Measurements from ENCODE around the gene PPP2R5C.

The PPP2R5C gene

DNA sequence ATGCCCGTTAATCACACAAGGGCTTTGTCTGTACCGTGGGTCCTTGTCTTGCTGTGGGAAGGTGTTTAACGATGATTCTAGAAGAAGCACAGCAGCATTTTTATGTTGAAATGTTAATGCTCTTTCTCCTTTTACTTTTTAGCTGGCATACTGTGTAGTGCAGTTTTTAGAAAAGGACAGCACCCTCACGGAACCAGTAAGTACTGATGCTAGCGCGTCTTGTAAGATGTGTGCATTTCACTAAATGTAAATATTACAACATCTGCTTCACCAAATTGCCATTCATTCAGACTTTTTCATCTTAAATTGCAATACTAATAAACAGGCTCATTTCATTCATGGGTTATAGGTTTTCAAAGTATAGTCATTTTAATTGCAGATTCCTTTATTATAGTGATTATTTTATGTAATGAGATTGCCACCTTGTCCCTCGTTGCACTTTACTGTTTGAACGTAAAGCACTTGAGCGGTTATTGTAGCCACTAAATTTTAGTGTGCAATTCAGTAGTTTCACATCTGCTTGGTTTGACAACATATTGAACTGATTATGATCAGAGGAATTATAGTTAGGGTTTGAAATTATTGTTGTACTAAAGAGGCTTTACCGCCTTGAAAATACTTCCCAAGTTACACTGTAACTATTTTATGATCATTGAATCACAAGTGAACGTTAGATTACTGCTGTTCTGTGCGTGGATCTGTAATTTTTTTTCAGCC, 133.0 kb downstream of the PPP2R5C start:
- DNase-seq, result no peak

DNA sequence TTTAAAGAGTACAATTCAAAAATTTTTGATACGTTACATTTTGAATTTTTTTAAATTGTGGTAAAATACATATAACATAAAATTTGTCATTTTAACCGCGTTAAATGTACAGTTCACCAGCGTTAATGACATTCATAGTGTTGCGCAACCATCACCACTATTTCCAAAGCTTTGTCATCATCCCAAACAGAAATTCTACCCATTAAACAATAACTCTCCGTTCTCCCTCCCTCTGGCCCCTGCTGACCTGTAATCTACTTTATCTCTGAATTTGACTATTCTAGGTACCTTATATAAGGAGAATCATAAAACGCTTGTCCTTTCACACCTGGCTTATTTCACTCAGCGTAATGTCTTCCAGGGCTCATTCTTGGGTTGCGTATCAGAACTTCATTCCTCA, 133.7 kb downstream of the PPP2R5C start:
- DNase-seq, result no peak

DNA sequence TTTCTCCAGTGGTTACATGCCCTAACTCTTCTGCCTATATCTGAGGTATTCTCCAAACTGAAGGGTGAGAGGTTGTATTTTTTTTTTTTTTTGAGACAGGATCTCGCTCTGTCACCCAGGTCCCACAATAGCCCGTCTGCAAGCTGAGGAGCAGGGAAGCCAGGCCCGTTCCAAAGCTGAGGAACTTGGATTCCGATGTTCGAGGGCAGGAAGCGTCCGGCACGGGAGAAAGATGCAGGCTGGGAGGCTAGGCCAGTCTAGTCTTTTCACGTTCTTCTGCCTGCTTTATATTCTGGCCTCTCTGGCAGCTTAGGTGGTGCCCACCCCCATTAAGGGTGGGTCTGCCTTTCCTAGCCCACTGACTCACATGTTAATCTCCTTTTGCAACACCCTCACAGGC, 135.8 kb downstream of the PPP2R5C start:
- no peak for DNase-seq

DNA sequence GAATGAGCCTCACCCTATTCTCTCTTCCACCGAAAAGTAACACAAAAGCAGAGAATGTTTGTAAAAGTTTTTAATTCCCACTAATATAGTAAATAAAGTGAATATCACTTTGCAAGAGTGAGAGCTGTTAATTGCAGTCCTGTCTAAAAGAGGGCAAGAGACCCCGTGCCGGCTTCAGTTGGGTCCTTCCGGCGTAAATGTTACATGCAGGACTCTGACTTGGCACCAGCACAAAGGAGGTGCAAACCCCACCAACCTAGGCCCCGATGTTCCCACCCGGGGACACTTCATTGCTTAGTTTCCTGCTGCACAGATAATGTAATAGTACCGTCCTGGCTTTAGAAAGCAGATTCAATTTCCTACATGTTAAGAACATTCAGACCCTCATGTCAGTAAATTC, 136.9 kb downstream of the PPP2R5C start:
- no peak for DNase-seq

DNA sequence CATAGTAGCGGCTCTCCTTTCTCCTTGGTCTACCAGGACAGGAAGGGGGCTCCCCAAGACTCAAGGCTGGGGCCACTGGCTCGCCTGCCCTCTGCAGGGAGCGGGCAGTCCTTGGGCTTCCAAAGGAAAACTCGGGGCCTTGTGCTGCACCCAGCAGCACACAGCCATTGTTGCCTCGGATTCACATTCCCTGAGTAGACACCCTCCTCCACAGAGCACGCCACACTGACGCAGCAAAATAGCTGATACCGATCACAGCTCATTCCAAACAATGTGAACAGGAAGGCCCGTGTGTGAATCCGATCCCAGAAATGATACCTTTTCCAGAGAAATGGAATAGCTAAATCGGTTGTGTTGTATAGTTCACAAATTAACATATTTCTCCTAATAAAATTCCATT, 137.8 kb downstream of the PPP2R5C start:
- no peak for DNase-seq

DNA sequence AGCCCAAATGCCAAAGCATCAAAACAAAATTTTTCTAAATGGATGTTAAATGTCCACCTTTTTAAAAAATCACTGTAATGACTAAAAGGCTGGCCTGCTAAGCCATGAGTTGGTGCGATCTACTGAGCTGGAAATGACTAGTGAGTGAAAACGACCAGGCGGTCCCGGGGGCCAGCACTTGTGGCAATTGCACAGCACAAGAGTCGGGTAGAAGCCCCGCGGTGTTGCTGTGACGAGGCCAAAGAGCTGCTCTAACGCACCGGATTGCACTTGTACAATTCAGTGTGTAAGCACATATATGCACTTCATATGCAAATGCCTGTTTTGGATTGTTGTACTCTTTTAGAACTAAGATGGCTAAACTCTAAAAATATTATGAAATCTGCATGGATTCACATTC, 138.7 kb downstream of the PPP2R5C start:
- DNase-seq, result no peak

DNA sequence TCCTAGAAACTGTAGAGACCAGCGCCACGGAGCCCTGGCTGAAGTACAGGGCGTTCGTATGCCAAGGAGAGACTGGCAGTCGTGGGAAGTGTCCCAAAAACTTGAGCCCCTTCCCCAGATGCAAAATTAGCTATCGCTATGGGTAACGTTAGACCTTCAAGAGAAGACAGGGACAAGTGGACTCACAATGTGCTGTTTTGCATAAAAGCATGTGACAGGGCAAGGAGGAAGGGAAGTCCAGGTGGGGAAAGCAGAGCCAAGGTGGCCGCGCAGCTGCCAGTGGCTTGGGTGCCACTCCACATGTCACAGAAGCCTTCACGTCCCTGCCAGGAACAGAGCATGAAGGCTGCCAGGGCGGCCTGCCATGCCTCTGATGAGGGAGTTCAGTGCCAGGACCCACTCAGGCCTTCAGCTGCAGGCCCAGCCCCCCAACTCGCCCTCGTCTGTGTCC, 141.6 kb downstream of the PPP2R5C start:
- DNase-seq, result no peak

DNA sequence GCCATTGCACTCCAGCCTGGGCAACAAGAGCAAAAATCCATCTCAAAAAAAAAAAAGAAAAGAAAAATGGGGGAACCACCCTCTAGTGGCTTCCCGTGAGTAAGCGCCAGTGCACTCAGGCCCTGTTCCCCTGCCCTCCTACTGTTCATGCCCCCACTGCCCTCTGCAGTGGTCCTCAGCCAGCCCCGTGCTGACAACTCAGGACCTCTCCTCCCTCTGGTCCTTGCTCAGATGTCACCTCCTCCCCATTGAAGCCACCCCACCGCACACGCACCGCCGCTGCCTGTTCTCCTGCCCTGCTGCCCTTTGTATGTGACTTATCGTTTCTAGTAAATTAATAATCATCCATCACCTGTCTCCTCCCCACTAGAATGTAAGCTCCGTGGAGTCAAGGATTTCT, 144.1 kb downstream of the PPP2R5C start:
- DNase-seq, result no peak

DNA sequence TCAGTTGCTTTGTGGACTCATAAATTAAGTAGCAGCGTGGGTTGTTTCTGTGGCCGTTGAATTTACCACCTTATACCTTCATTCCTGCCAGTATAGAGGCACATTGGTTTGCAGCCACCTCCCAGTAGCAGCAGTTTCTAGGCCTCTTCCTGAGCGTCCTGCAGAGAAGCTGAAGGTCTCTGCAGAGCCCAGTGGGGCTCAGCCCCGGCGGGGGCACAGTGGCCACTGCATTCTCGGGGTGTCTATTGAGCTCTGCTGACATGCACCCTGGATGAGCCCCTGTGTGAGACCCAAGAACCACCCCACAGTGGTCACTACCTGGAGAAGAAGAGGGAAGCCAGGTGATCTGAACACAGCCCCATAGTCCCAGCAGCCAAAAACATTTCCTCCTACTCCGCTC, 145.1 kb downstream of the PPP2R5C start:
- no peak for DNase-seq

DNA sequence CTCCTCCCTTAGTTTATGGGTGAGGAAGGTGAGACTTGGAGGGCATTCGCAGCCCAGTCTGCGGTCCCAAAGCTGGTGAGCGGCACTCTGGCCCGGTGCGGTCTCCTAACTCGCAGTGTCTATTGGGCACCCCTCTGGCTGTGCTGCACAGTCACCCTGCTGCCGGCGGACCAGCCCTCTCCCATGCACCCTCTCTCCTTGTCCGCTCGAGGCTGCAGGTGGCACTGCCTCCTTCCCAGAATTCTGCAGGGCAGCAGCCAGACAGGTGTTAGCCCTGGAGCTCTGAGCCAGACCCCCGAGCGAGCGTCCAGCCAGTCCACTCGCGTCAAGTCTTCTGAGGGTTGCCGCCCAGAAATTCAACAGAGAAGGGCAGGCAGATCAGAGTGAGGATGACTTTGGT, 146.1 kb downstream of the PPP2R5C start:
- DNase-seq, result no peak

DNA sequence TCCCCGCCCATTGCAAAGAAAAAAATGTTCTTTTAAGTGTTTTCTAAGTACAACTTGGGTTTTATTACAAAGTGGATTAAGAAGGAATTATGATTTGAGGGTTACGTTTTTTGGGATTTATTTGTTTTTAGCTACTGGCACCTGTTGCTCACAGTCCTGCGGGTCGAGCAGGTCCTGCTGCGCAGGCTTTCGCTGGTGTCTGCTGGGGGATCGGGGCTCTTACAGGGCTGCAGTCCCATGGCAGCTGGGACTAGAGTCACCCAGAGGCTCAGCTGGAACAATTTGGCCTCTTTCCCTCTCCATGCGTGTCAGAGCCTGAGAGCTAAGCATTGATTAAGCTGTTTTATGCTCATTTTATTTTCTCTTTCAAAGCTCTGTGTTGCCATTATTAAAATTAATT, 147.3 kb downstream of the PPP2R5C start:
- DNase-seq, result no peak

DNA sequence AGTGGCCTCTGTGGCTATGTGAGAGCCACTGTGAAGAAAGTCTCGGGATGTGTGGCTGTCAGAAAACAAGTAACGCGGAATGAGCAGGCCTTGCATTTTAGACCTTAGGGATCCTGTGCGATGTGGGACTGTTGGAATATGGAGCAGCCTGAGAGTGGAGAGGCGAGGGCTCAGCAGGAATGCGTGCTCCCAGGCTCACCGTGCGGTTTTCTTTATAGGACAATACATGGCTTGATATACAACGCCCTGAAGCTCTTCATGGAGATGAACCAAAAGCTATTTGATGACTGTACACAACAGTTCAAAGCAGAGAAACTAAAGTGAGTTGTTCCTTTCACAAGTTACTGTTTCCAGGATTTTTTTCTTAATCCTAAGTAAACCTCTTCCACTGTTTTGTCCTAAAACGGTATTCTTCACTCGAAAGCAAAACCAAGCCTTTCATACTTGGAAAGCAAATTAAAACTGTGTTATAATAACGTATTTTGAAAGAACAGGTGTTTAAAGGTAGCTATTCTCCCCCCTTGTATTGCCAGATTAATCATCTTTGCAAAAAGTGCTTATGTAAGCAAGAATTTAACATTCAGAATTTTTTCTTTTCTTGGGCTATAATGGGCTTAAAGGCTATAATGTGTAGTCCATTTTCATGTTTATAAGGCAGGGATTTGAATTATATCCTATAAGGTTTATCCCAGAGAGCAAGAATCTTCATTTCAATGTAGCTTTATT, 148.0 kb downstream of the PPP2R5C start:
- no peak for DNase-seq

DNA sequence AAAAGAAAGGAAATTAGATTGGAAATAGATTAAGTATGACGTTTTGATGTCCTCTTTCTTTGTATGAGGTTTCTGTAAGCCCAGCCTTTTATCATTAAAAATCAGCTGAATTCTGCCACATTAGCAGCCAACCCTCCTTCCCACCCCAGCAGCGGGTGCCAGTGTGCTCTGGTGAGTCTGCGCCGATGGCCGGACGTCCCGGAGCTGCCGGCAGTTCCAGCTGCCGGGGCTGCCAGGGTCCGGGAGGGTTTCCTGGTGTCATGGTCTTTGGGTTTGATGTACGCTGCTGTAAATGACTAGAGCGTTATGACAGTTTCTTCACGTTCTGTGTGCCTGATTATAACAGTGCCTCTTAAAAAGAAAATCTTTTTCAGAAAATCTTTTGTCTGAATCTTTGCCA, 151.3 kb downstream of the PPP2R5C start:
- no peak for DNase-seq

DNA sequence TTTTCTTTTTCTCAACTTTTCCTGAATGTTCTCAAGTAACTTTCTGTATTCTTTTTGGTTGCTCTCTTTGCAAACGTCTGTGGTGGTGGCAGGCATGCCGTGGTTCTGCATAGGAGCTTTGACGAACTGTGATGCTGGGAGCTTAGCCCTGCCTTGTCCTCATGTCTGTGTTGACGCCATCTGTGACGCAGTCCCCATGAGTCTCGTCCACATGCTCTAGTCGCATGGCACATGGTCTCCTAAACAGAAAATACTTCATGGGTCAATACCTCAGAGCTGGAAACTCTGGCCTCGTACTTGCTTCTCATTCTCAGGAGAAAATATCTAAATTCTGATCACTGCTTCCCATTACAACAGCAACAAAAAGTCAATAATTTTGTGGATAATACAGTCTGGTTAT, 152.6 kb downstream of the PPP2R5C start:
- DNase-seq, result no peak

DNA sequence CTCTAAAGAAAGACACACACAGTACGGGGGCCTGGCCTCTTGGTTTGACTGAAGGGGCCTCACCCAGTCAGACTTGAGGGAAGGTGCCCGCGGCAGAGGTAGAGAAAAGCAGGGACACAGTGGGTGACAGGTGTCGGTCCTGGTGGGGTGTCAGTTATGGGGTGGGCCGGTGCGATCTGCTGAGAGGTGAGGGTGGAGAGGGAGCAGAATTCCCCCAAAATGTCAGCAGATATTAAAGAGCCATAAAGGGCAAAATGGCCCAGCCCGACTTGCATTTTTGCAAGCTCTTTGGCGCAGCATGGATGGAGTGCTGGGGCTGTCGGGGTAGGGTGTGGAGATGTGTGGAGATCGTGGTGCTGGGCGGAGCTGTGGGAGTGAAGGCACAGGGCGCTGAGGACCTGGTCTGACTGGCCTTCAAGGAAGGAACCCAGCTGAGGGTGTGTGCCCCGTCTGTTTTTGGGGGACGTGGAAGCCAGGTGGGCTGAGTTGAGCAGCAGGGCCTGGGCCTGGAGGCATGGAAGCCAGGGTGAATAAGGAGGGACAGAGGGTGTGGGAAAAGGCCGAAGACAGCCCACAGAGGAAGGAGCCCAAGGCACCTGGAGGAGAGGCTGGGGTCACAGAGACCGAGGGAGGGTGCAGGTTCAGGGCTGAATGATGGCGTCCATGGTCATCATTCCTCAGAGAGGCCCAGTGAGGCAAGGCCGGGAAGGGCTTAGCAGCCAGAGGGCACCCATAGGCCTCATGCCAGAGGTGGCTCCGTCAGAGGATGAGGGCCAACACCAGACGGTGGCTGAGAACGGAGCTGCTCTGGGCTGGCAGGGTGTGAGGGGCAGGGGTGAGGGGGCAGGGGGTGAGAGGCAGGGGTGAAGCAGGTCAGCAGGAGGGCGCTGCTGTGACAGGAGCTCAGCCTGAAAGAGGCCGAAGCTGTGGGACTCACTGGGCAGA, 154.6 kb downstream of the PPP2R5C start:
- DNase-seq, result no peak

DNA sequence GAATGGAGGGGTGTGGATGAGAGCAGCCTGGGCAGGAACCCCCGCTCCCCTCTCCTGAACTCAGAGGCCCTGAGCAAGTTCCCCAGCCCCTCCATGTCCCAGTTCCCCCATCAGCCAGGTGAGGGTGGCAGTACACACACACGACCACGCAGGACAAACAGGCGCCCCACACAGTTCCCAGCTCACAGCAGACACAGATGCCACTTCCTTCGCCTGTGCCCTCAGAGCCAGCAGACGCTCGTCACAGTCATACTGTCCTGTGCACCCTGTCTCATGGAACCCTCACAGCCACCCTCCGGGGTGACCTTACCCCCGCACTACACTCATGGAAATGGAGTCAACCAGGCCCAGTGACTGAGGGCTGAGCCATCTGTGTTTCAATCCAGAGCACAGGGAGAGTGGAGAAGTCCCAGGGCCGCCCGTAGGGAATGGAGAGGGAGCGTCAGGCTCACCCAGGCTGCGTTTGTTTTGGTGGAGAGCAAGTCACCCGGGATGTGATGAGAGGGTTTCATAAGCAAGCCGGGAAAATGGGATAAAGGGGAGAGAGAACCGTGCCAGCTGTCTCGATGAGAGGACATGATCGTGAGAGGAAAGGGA, 155.4 kb downstream of the PPP2R5C start:
- no peak for DNase-seq

DNA sequence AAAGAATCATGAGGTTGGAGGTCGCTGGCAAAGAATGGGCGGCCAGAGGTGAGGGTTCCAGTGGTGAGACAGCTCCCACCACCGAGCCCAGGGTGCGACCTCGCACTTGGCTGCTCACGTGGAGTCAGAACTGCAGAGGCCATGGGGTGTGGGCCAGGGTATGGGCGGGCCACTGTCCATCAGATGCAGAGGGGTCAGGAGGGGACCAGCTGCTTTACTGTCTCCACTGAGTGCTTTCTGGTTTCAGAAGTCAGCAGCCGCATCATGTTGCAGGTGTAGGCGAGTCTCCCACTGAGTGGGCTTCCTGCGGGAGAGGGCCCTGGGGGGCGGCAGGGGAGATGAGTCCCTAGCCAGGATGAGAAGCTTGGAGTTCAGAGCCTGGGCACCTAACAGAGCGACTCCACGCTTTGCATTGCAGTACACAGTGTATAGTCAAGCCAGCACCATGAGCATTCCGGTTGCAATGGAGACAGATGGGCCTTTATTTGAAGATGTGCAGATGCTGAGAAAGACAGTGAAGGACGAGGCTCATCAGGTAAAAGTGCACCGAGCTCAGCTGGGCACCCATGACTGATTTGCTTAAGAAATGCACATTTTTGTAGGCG, 156.0 kb downstream of the PPP2R5C start:
- DNase-seq, result no peak

DNA sequence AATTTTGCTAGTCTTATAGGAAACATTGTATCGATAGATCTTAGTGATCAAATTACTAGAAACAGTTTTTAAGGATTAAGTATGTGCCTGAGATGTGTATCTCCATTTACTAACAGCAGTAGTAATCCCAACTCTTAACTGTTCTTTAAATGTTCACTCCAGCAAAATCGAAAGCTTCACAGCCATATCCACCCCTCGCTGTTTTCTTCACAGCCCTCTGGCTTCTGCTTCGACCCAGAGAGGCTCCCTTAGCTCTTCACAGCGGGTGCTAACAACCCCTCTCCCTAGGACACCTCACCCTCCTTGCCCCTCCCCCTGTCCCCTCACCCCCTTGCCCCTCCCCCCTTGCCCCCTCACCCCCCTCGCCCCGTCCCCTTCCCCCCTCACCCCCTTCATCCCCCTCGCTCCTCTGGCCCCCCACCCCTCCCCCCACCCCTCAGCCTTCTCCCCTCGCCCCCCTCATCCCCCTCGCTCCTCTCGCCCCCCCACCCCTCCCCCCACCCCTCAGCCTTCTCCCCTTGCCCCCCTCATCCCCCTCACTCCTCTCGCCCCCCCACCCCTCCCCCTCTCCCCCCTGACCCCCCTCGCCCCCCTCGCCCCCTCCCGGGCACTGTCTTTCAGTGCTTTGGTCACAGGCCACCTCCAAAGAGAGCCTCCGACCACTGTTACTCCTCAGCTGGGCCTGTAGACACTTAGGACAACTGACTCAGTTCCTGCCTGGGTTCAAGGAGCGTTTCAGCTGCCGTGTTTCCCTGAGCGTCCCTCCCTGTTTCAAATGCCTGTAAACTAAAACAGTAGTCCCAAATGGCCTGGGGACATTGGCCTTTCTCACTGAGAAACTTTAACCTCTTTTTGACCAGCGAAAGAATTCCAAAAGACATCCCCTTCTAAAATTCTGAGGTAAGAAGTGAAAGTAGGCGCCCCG, 156.8 kb downstream of the PPP2R5C start:
- no peak for DNase-seq

DNA sequence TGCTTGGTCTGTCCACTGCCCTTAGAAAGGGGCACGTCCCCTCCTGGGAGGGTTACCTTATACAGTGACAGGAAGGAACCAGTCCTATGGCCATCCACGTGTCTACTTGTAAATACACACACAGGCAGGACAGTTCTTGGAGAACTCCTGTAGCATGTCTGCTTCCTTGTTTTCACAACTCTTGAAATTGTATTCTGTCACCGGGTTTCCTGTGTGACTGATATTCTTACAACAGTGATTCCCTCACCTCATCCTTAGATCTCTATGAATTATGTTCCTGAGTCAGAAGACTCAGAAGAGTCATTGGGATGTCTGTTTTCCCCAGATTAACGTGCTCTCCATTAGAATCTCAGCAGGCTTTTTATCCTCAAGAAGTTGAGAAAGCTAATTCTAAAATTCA, 158.8 kb downstream of the PPP2R5C start:
- no peak for DNase-seq

DNA sequence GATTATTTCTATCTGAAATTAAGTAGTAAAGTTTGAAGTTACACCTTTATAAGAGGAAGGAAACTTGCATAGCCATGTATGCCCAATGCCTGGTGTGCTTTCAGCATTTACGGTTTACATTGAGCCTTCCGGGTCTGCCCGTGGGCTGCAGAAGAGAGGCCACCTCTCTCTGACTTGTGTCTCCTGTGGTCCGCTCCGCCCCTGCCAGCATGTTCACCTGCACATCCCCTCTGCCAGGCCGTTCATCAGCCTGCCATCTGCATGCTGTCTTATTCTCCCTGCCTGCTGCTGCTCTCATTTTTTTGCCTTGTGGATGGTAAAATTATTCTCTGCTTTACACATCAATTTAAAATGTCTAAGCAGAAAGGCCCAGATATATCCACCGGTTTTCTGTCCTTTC, 161.4 kb downstream of the PPP2R5C start:
- DNase-seq, result no peak

DNA sequence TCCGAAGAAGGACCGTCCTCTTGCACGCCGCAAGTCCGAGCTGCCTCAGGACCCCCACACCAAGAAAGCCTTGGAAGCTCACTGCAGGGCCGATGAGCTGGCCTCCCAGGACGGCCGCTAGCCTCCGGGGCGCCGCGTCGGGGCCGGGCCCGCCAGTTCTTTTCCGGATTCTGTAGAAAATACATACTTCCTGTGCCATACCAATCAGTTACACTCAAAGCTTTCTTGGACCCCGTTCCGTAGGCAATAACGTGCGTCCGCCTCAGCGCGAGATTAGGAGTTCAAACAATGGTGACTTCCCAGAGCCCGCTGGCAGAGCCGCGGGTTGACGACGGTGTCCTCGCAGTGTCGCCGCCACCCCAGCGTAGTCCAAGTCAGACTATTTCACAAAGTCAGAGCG, 163.6 kb downstream of the PPP2R5C start:
- no peak for DNase-seq

DNA sequence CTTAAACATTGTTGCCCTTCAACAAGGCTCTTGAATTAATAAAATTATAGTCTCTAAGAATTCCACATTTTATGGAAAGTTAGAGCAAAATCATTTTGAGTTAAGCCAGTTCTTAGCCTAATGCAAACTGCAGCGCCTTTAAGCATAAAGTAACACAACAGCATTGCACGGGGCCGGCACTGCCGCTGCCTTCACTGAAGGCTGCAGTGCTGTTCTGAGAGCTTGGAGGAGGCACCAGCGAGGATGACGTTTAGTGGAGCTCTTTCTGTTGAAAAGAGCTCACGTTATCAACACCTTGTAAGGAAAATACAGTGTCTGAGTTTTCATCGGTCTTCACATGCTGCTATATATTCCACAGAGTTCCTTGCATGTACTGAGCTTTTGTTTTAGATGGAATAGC, 164.6 kb downstream of the PPP2R5C start:
- no peak for DNase-seq

All from NCI-H510A treated with DMSO at 0.1 percent for 48 hours (cell line).